Measurements from ENCODE around the gene CDX1.

- TF ChIP-seq POLR2A (IDR thresholded peaks at IDR 0.05; ENCODE audit: extremely low read depth, insufficient read length): no peak
- TF ChIP-seq, protein P1, sequence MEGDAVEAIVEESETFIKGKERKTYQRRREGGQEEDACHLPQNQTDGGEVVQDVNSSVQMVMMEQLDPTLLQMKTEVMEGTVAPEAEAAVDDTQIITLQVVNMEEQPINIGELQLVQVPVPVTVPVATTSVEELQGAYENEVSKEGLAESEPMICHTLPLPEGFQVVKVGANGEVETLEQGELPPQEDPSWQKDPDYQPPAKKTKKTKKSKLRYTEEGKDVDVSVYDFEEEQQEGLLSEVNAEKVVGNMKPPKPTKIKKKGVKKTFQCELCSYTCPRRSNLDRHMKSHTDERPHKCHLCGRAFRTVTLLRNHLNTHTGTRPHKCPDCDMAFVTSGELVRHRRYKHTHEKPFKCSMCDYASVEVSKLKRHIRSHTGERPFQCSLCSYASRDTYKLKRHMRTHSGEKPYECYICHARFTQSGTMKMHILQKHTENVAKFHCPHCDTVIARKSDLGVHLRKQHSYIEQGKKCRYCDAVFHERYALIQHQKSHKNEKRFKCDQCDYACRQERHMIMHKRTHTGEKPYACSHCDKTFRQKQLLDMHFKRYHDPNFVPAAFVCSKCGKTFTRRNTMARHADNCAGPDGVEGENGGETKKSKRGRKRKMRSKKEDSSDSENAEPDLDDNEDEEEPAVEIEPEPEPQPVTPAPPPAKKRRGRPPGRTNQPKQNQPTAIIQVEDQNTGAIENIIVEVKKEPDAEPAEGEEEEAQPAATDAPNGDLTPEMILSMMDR (IDR thresholded peaks at IDR 0.05; ENCODE audit: low read depth, low read length): peak; percentile 89
- peak; percentile 4; the same call in 1 of the 2 replicates for TF ChIP-seq MAX (IDR thresholded peaks at IDR 0.05; ENCODE audit: low read depth, low read length)
These were observed 5.1 kb upstream of the CDX1 start for GRCh38 chr5:150161242-150162141.

Data from NB4 (cell line).